Measurements from ENCODE around the gene NAPA. TPM values are rescaled to one million over a fixed set of nuclear protein-coding genes. Genes with fewer than 3 reads are reported as not detected.
"Not testable (repeated sequence)": the region's sequence is repeated elsewhere in the genome, so short reads cannot be mapped to it uniquely, and the experiment has no call there.

NAPA gene
- total RNA-seq, 5 donors from 2014 or later (not counting 1 experiment from before 2014, with no cell fraction given), result 81.1 to 119 (median 86.7) TPM

DNA sequence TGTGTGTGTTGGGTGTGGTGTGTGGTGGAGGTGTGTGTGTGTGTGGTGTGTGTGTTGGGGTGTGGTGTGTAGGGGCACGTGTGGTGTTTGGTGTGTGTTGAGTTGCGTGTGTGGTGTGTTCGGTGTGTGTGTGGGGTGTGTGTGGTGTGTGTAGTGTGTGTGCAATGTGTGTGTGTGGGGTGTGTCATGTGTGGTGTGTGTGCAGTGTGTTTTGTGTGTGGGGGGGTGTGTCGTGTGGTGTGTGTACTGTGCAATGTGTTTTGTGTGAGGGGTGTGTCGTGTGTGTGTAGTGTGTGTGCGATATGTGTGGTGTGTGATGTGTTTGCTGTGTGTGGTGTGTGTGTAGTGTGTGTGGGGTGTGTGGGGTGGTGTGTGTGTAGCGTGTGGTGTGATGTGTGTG is 24.8 kb downstream of the NAPA start:
- H3K27me3 Mint-ChIP-seq, result no peaks in the 10 kb centered on the region
- peaks cover 10% of the 10 kb centered on the region for H3K36me3 Mint-ChIP-seq
- CTCF ChIA-PET, result no interaction called here
- ATAC-seq (replicated peaks in 1 of 4) (no peak), DNase-seq (no peak)
- no peaks in the 10 kb centered on the region for H3K27me3 ChIP-seq (replicated peaks in 1 of 2; ENCODE audit: control insufficient read depth in 2 of 2, extremely low read depth in 1 of 2, insufficient read depth in 2 of 2, low read length in 1 of 2)
- WGBS (ENCODE audit: insufficient coverage), result 96% methylated on average over 7 of the region's 7 CpGs
- peaks cover 12 to 27% of the 10 kb centered on the region in 2 experiments for H3K4me1 ChIP-seq (ENCODE audit: control insufficient read depth in 1 of 2, extremely low read depth in 1 of 2, insufficient read depth in 2 of 2, low read length in 2 of 2)
- H3K4me1 Mint-ChIP-seq, result peaks cover 17 to 32% (median 23%) of the 10 kb centered on the region in 3 donors
- no peak overlapping the region for H3K4me3 ChIP-seq (ENCODE audit: control insufficient read depth in 1 of 2, extremely low read depth in 1 of 2, low read length in 1 of 2)
- H3K36me3 ChIP-seq (ENCODE audit: control insufficient read depth in 2 of 2, extremely low read depth in 1 of 2, insufficient read depth in 1 of 2, low read length in 1 of 2), result peaks cover 12 to 43% of the 10 kb centered on the region in 2 donors
- H3K9me3 ChIP-seq, result no peaks in the 10 kb centered on the region
- H3K27ac ChIP-seq (ENCODE audit: low read length), result no peak overlapping the region
- H3K9me3 Mint-ChIP-seq, result no peaks in the 10 kb centered on the region
- POLR2A ChIA-PET, result no interaction called here
- no peak overlapping the region for H3K4me3 Mint-ChIP-seq
- H3K27ac Mint-ChIP-seq, result no peak overlapping the region

DNA sequence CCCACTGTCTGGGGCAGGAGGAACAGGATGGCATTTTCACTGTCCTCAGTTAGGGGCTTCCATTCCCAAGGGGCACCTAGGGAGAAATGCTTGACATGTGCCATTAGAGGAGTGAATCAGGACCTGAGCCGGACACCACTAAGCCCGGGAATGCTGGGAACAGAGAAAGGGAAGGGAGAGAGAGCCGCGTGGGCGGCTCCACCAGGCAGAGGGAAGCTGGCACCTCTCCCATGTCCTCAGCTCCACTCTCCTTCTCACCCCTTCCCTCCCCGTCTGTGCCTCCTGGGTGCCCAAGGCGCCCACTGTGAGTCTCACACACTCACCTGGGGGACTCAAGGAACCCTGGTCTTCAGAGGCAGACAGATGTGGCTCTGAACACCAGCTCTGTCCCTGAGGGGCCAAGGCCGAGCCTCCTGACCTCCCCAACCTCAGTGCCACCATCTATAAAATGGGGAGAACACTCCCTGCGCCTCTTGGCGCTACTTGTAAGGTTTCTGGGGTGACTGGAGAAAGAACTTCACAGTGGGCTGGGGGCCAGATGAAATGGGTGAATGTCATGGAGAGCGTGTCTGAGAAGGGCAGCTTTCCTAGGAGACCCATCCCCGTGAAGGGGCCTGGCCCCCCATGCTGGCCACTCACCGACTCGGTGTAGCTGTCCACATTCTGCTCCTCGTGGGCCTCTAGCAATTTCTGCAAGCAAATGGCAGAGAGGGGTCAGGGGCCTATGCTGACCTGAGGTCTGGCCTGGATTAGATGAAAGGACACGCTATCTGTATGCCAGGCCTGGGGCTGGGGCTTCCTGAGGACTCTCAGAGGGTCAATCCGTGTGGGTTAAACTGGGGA is 25.6 kb downstream of the NAPA start:
- no peak overlapping the region for H3K27ac Mint-ChIP-seq
- H3K36me3 Mint-ChIP-seq, result peaks cover 10% of the 10 kb centered on the region
- no peak overlapping the region for H3K27ac ChIP-seq (ENCODE audit: low read length)
- DNase-seq (no peak), ATAC-seq (replicated peaks in 1 of 4) (no peak)
- no peak overlapping the region for H3K4me3 ChIP-seq (ENCODE audit: control insufficient read depth in 1 of 2, extremely low read depth in 1 of 2, low read length in 1 of 2)
- peaks cover 12 to 39% of the 10 kb centered on the region in 2 donors for H3K36me3 ChIP-seq (ENCODE audit: control insufficient read depth in 2 of 2, extremely low read depth in 1 of 2, insufficient read depth in 1 of 2, low read length in 1 of 2)
- no peaks in the 10 kb centered on the region for H3K27me3 ChIP-seq (replicated peaks in 1 of 2; ENCODE audit: control insufficient read depth in 2 of 2, extremely low read depth in 1 of 2, insufficient read depth in 2 of 2, low read length in 1 of 2)
- H3K4me3 Mint-ChIP-seq, result no peak overlapping the region
- POLR2A ChIA-PET, result no interaction called here
- H3K27me3 Mint-ChIP-seq, result no peaks in the 10 kb centered on the region
- 99% methylated on average over 8 of the region's 17 CpGs for WGBS (ENCODE audit: insufficient coverage)
- no peaks in the 10 kb centered on the region for H3K9me3 ChIP-seq
- CTCF ChIA-PET, result no interaction called here
- H3K4me1 Mint-ChIP-seq, result peaks cover 23 to 40% (median 28%) of the 10 kb centered on the region in 3 donors
- H3K4me1 ChIP-seq (ENCODE audit: control insufficient read depth in 1 of 2, extremely low read depth in 1 of 2, insufficient read depth in 2 of 2, low read length in 2 of 2), result peaks cover 17 to 34% of the 10 kb centered on the region in 2 experiments
- no peaks in the 10 kb centered on the region for H3K9me3 Mint-ChIP-seq

DNA sequence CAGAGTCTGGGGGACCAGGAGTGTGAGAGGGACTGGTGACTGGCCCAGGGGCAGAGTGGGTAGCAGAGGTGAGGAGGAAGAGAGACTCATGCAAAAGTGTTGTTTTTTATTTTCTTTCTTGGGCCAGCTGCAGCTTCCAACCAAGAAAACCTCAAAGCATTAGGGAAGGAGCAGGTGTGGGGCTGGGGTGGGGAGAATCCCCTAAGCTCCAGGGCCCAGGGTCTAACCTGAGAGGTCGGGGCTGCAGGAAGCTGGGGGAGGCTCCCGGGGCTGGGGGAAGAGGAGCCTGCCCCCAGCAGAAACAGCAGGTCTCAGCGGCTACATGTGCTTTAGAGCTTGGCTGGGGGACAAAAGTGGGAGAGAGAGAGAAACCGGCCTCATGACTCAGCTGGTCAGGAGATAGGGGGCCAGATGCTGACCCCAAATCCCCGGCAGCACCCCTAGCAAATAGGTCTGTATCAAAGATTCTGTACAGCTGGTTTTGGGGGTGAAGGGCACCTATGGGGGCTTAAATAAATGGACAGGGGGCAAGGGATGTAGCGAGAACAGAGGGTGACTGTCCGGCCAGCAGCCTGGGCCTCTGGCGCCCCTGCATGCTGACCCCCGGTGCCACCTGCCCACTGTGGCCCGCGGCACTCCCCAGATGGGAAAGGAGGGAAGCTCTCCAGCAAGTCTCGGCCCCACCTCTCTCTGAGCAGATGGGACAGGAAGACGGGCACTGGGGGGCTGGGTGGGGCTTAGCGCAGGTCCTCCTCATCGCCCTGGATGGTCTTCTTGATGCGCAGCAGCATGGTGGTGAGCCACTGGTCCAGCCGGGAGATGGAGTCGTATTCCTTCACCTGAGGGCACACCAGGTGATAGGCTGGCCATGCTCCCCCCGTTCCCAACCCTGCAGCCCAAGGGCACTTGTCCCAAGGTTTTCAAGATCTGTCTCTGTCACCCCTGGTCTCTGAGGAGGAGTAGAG is 27.0 kb downstream of the NAPA start:
- H3K27ac Mint-ChIP-seq, result peak overlapping the region in 1 of 2 donors; percentile 79
- H3K4me1 Mint-ChIP-seq, result peaks cover 32 to 45% (median 38%) of the 10 kb centered on the region in 3 donors
- Histone ChIP-seq H3K9me3 (no peaks in the 10 kb centered on the region), H3K36me3 (ENCODE audit: control insufficient read depth in 2 of 2, extremely low read depth in 1 of 2, insufficient read depth in 1 of 2, low read length in 1 of 2) (peaks cover 12 to 30% of the 10 kb centered on the region in 2 donors), H3K4me3 (ENCODE audit: control insufficient read depth in 1 of 2, extremely low read depth in 1 of 2, low read length in 1 of 2) (no peak overlapping the region), H3K27me3 (replicated peaks in 1 of 2; ENCODE audit: control insufficient read depth in 2 of 2, extremely low read depth in 1 of 2, insufficient read depth in 2 of 2, low read length in 1 of 2) (no peaks in the 10 kb centered on the region), H3K27ac (ENCODE audit: low read length) (no peak overlapping the region), H3K4me1 (ENCODE audit: control insufficient read depth in 1 of 2, extremely low read depth in 1 of 2, insufficient read depth in 2 of 2, low read length in 2 of 2) (peaks cover 20 to 43% of the 10 kb centered on the region in 2 experiments)
- ChIA-PET CTCF (no interaction called here), POLR2A (no interaction called here)
- WGBS (ENCODE audit: insufficient coverage), result 72% methylated on average over 18 of the region's 19 CpGs
- no peak for DNase-seq
- H3K9me3 Mint-ChIP-seq, result no peaks in the 10 kb centered on the region
- no peaks in the 10 kb centered on the region for H3K27me3 Mint-ChIP-seq
- H3K4me3 Mint-ChIP-seq, result peak overlapping the region in 1 of 3 donors; percentile 17
- no peak for ATAC-seq (replicated peaks in 1 of 4)
- peaks cover 6% of the 10 kb centered on the region for H3K36me3 Mint-ChIP-seq

DNA sequence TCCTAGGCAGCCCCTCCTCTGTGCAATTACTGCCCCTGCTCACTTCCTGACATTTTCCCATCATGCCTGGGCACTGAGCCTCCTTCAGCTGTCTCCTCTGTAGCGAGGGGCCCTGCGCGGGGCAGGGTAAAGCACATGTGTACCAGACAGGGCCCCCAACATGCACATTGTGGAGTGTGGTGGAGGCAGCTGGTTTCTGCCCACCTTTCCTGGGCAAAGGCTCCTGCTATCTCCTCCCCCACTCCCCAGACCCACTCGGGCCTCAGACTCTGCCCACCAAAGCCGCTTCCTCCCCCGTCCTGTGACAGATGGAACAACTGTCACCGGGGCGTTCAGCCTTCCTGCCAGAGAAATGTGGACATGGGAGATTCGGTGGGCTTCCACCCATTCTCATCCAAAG is 28.0 kb downstream of the NAPA start:
- Histone ChIP-seq H3K36me3 (ENCODE audit: control insufficient read depth in 2 of 2, extremely low read depth in 1 of 2, insufficient read depth in 1 of 2, low read length in 1 of 2) (peaks cover 12 to 25% of the 10 kb centered on the region in 2 donors), H3K9me3 (no peaks in the 10 kb centered on the region), H3K4me1 (ENCODE audit: control insufficient read depth in 1 of 2, extremely low read depth in 1 of 2, insufficient read depth in 2 of 2, low read length in 2 of 2) (peaks cover 20 to 43% of the 10 kb centered on the region in 2 experiments), H3K27me3 (replicated peaks in 1 of 2; ENCODE audit: control insufficient read depth in 2 of 2, extremely low read depth in 1 of 2, insufficient read depth in 2 of 2, low read length in 1 of 2) (no peaks in the 10 kb centered on the region), H3K4me3 (ENCODE audit: control insufficient read depth in 1 of 2, extremely low read depth in 1 of 2, low read length in 1 of 2) (no peak overlapping the region), H3K27ac (ENCODE audit: low read length) (no peak overlapping the region)
- DNase-seq, result no peak
- ChIA-PET CTCF (no interaction called here), POLR2A (no interaction called here)
- no peak for ATAC-seq (replicated peaks in 1 of 4)
- 56% methylated on average over 5 of the region's 9 CpGs for WGBS (ENCODE audit: insufficient coverage)
- peaks cover 32 to 45% (median 38%) of the 10 kb centered on the region in 3 donors for H3K4me1 Mint-ChIP-seq
- H3K9me3 Mint-ChIP-seq, result no peaks in the 10 kb centered on the region
- H3K27me3 Mint-ChIP-seq, result no peaks in the 10 kb centered on the region
- H3K36me3 Mint-ChIP-seq, result peaks cover 6% of the 10 kb centered on the region
- H3K27ac Mint-ChIP-seq, result peak overlapping the region; percentile 55 to 79
- H3K4me3 Mint-ChIP-seq, result peak overlapping the region in 1 of 3 donors; percentile 17

DNA sequence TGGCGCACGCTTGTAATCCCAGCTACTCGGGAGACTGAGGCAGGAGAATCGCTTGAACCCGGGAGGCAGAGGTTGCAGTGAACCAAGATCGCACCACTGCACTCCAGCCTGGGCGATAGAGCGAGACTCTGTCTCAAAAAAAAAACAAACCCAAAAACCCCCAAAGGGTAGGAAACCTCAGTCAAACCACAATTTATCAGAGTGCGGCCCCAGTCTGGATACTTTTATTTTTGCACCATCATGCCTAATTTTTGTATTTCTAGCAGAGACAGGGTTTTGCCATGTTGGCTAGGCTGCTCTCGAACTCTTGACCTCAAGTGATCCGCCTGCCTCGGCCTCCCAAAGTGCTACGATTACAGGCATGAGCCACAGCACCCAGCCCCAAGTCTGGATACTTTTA is 28.6 kb downstream of the NAPA start:
- Histone ChIP-seq H3K4me1 (ENCODE audit: control insufficient read depth in 1 of 2, extremely low read depth in 1 of 2, insufficient read depth in 2 of 2, low read length in 2 of 2) (peaks cover 20 to 43% of the 10 kb centered on the region in 2 experiments), H3K36me3 (ENCODE audit: control insufficient read depth in 2 of 2, extremely low read depth in 1 of 2, insufficient read depth in 1 of 2, low read length in 1 of 2) (peaks cover 12 to 23% of the 10 kb centered on the region in 2 donors)
- POLR2A ChIA-PET; H3K27me3 Mint-ChIP-seq; H3K9me3 ChIP-seq; H3K4me3 ChIP-seq (ENCODE audit: control insufficient read depth in 1 of 2, extremely low read depth in 1 of 2, low read length in 1 of 2); CTCF ChIA-PET; ATAC-seq (replicated peaks in 1 of 4); DNase-seq; H3K27me3 ChIP-seq (replicated peaks in 1 of 2; ENCODE audit: control insufficient read depth in 2 of 2, extremely low read depth in 1 of 2, insufficient read depth in 2 of 2, low read length in 1 of 2); H3K9me3 Mint-ChIP-seq; H3K36me3 Mint-ChIP-seq; H3K27ac ChIP-seq (ENCODE audit: low read length): not testable (repeated sequence)
- H3K4me1 Mint-ChIP-seq, result peaks cover 32 to 45% (median 38%) of the 10 kb centered on the region in 3 donors
- peak overlapping the region; percentile 55 to 57 for H3K27ac Mint-ChIP-seq
- 69% methylated on average over 5 of the region's 13 CpGs for WGBS (ENCODE audit: insufficient coverage)
- peak overlapping the region in 1 of 3 donors; percentile 17 for H3K4me3 Mint-ChIP-seq

DNA sequence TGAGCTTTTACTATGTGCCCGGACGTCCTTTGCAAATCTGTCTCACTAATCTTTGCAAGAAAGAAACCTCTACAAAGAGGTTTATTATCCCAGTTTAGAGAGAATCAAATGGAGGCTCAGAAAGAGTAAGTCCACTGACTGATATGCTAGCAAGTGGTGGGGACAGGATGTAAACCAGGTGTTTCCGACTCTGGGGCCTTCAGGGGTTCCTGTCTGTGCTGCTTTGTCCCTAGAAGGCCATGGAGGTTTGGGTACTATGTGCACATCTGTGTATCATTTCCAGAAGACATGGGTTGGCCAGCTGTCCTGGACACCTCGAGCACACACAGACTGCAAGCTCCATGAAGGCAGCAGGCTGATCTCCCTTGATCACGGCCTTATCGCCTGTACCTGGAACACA is 29.7 kb downstream of the NAPA start:
- H3K4me1 ChIP-seq (ENCODE audit: control insufficient read depth in 1 of 2, extremely low read depth in 1 of 2, insufficient read depth in 2 of 2, low read length in 2 of 2), result peaks cover 20 to 43% of the 10 kb centered on the region in 2 experiments
- H3K27me3 Mint-ChIP-seq, result no peaks in the 10 kb centered on the region
- peaks cover 32 to 45% (median 38%) of the 10 kb centered on the region in 3 donors for H3K4me1 Mint-ChIP-seq
- peaks cover 6% of the 10 kb centered on the region for H3K36me3 Mint-ChIP-seq
- H3K4me3 ChIP-seq (ENCODE audit: control insufficient read depth in 1 of 2, extremely low read depth in 1 of 2, low read length in 1 of 2), result peak overlapping the region in 1 of 2 donors; percentile 41
- peaks cover 12 to 15% of the 10 kb centered on the region in 2 donors for H3K36me3 ChIP-seq (ENCODE audit: control insufficient read depth in 2 of 2, extremely low read depth in 1 of 2, insufficient read depth in 1 of 2, low read length in 1 of 2)
- H3K4me3 Mint-ChIP-seq, result peak overlapping the region; percentile 95 to 97 (median 96)
- POLR2A ChIA-PET, result no interaction called here
- no peaks in the 10 kb centered on the region for H3K27me3 ChIP-seq (replicated peaks in 1 of 2; ENCODE audit: control insufficient read depth in 2 of 2, extremely low read depth in 1 of 2, insufficient read depth in 2 of 2, low read length in 1 of 2)
- peak overlapping the region; percentile 98 to 99 for H3K27ac Mint-ChIP-seq
- no peaks in the 10 kb centered on the region for H3K9me3 Mint-ChIP-seq
- DNase-seq (no peak), ATAC-seq (replicated peaks in 1 of 4) (no peak)
- H3K9me3 ChIP-seq, result no peaks in the 10 kb centered on the region
- no peak overlapping the region for H3K27ac ChIP-seq (ENCODE audit: low read length)
- CTCF ChIA-PET, result interaction anchor here in 1 of 2 donors (0.6 kb wide), 1 partner anchor 52 kb away, joined by 3 read pairs; no protein-coding TSS in a partner anchor
- WGBS (ENCODE audit: insufficient coverage), result 69% methylated on average over 4 of the region's 6 CpGs

Data from T-cell (primary cell).